ENCODE data around the gene PRRC2A. TPM values are rescaled to one million over a fixed set of nuclear protein-coding genes. Genes with fewer than 3 reads are reported as not detected.

The PRRC2A gene
- total and polyA plus RNA-seq, 7 donors, result 28.8 to 109 (median 44.1) TPM

- no peak for DNase-seq
- TF ChIP-seq POLR2AphosphoS5 (IDR thresholded peaks at IDR 0.05) (peak in 1 of 4 donors; percentile 16), POLR2A (IDR thresholded peaks at IDR 0.05) (no peak)
- no peaks in the 10 kb centered on the region for H3K27me3 ChIP-seq
- peaks cover 69 to 96% (median 89%) of the 10 kb centered on the region in 4 donors for H3K36me3 ChIP-seq
- WGBS, 2 donors, result 82 to 89% methylated on average over 9 of the region's 9 CpGs
- H3K9me3 ChIP-seq, result no peaks in the 10 kb centered on the region
- no peak overlapping the region for H3K4me3 ChIP-seq
- intact Hi-C loops (cut with DNase I), result no loop called here
- H3K27ac ChIP-seq, result no peak overlapping the region
- H3K4me1 ChIP-seq, result no peaks in the 10 kb centered on the region
Measured at GRCh38 chr6:31639043-31639442, 18.5 kb downstream of the PRRC2A start.

GRCh38 chr6:31639449-31639861 is 18.9 kb downstream of the PRRC2A start:
- Histone ChIP-seq H3K27me3 (no peaks in the 10 kb centered on the region), H3K9me3 (no peaks in the 10 kb centered on the region), H3K27ac (no peak overlapping the region), H3K4me3 (no peak overlapping the region), H3K36me3 (peaks cover 69 to 96% (median 89%) of the 10 kb centered on the region in 4 donors), H3K4me1 (no peaks in the 10 kb centered on the region)
- no peak for TF ChIP-seq POLR2AphosphoS5 (IDR thresholded peaks at IDR 0.05)
- no peak for TF ChIP-seq CTCF (IDR thresholded peaks at IDR 0.05)
- no peak for TF ChIP-seq POLR2A (IDR thresholded peaks at IDR 0.05)
- TF ChIP-seq EP300 (IDR thresholded peaks at IDR 0.05), result no peak
- WGBS, 2 donors, result 80 to 84% methylated on average over 10 of the region's 10 CpGs
- no peak for DNase-seq
- intact Hi-C loops (cut with DNase I), result no loop called here

GRCh38 chr6:31640612-31641011 is 20.1 kb downstream of the PRRC2A start:
- Histone ChIP-seq H3K36me3 (peaks cover 68 to 96% (median 89%) of the 10 kb centered on the region in 4 donors), H3K27me3 (no peaks in the 10 kb centered on the region), H3K27ac (no peak overlapping the region), H3K4me3 (no peak overlapping the region), H3K9me3 (no peaks in the 10 kb centered on the region), H3K4me1 (no peaks in the 10 kb centered on the region)
- no peak for DNase-seq
- no peak for TF ChIP-seq POLR2AphosphoS5 (IDR thresholded peaks at IDR 0.05)
- TF ChIP-seq EP300 (IDR thresholded peaks at IDR 0.05), result no peak
- TF ChIP-seq POLR2A (IDR thresholded peaks at IDR 0.05), result no peak
- TF ChIP-seq CTCF (IDR thresholded peaks at IDR 0.05), result no peak
- intact Hi-C loops (cut with DNase I), result no loop called here
- WGBS, 2 donors, result 94 to 95% methylated on average over 6 of the region's 6 CpGs

GRCh38 chr6:31641370-31641769 is 20.9 kb downstream of the PRRC2A start:
- no peak for TF ChIP-seq EP300 (IDR thresholded peaks at IDR 0.05)
- no peak for TF ChIP-seq POLR2A (IDR thresholded peaks at IDR 0.05)
- TF ChIP-seq POLR2AphosphoS5 (IDR thresholded peaks at IDR 0.05), result no peak
- no peak for TF ChIP-seq CTCF (IDR thresholded peaks at IDR 0.05)
- H3K4me3 ChIP-seq, result no peak overlapping the region
- H3K9me3 ChIP-seq, result no peaks in the 10 kb centered on the region
- H3K27ac ChIP-seq, result no peak overlapping the region
- intact Hi-C loops (cut with DNase I), result no loop called here
- DNase-seq, result no peak
- H3K4me1 ChIP-seq, result no peaks in the 10 kb centered on the region
- no peaks in the 10 kb centered on the region for H3K27me3 ChIP-seq
- 87 to 89% methylated on average over 4 of the region's 4 CpGs for WGBS, 2 donors
- H3K36me3 ChIP-seq, result peaks cover 68 to 96% (median 84%) of the 10 kb centered on the region in 4 donors

GRCh38 chr6:31642798-31643570 is 22.5 kb downstream of the PRRC2A start:
- Histone ChIP-seq H3K9me3 (no peaks in the 10 kb centered on the region), H3K4me3 (no peak overlapping the region), H3K36me3 (peaks cover 69 to 96% (median 83%) of the 10 kb centered on the region in 4 donors), H3K4me1 (no peaks in the 10 kb centered on the region), H3K27me3 (no peaks in the 10 kb centered on the region), H3K27ac (no peak overlapping the region)
- TF ChIP-seq POLR2A (IDR thresholded peaks at IDR 0.05) (no peak), POLR2AphosphoS5 (IDR thresholded peaks at IDR 0.05) (no peak), CTCF (IDR thresholded peaks at IDR 0.05) (no peak), EP300 (IDR thresholded peaks at IDR 0.05) (no peak)
- WGBS, 2 donors, result 89 to 93% methylated on average over 6 of the region's 6 CpGs
- DNase-seq, result no peak
- intact Hi-C loops (cut with DNase I), result no loop called here

All from sigmoid colon (tissue), 7 donors.